ENCODE data around the gene DHX34. TPM values are rescaled to one million over a fixed set of nuclear protein-coding genes. Genes with fewer than 3 reads are reported as not detected.

Gene DHX34
- total and polyA plus RNA-seq, 9 of the 15 experiments (the other 6 are each of a cell fraction or from before 2014, with no cell fraction given): 0.36 to 42.0 (median 15.0) TPM

GRCh38 chr19:47315125-47315821, 33.8 kb upstream of the DHX34 start (continued):
- TF ChIP-seq MBD1 (CRISPR knock-in tag; IDR thresholded peaks at IDR 0.05): no peak
- peak; percentile 28; the same call in 1 of the 2 replicates for TF ChIP-seq PHF8 (IDR thresholded peaks at IDR 0.05; ENCODE audit: borderline replicate concordance, low read length)
- TF ChIP-seq EP400 (IDR thresholded peaks at IDR 0.05): peak; percentile 76
- TF ChIP-seq SIX5 (IDR thresholded peaks at IDR 0.05; ENCODE audit: borderline replicate concordance in 1 of 2, insufficient read depth in 1 of 2, low read depth in 1 of 2, low read length in 2 of 2): no peak
- no peak for TF ChIP-seq XRCC4 (IDR thresholded peaks at IDR 0.05; ENCODE audit: extremely low read depth, insufficient read depth, insufficient read length)
- TF ChIP-seq E2F4 (CRISPR knock-in tag; IDR thresholded peaks at IDR 0.05; ENCODE audit: low read depth): no peak
- no peak for TF ChIP-seq ZNF165 (CRISPR knock-in tag; IDR thresholded peaks at IDR 0.05; ENCODE audit: borderline replicate concordance)
- TF ChIP-seq ZNF184 (CRISPR knock-in tag; IDR thresholded peaks at IDR 0.05): no peak
- TF ChIP-seq PTRF (tag; IDR thresholded peaks at IDR 0.05): no peak
- peak; percentile 23 for TF ChIP-seq PRDM10 (IDR thresholded peaks at IDR 0.05; ENCODE audit: partially characterized antibody)
- TF ChIP-seq SETDB1 (IDR thresholded peaks at IDR 0.05; ENCODE audit: low read length): no peak
- TF ChIP-seq TAF7 (tag; IDR thresholded peaks at IDR 0.05): no peak
- TF ChIP-seq PTTG1 (tag; IDR thresholded peaks at IDR 0.05; ENCODE audit: low read depth): no peak
- TF ChIP-seq BRCA1 (IDR thresholded peaks at IDR 0.05): no peak
- no peak for TF ChIP-seq BRCA1 (CRISPR knock-in tag; IDR thresholded peaks at IDR 0.05)
- TF ChIP-seq ZNF347 (CRISPR knock-in tag; IDR thresholded peaks at IDR 0.05; ENCODE audit: low read depth): no peak
- no peak for TF ChIP-seq SNRNP70 (optimal IDR thresholded peaks at IDR 0.05; ENCODE audit: low read depth, low read length)
- no peak for TF ChIP-seq ARID3A (IDR thresholded peaks at IDR 0.05; ENCODE audit: borderline replicate concordance, low read depth, low read length)
- TF ChIP-seq ELK1 (CRISPR knock-in tag; IDR thresholded peaks at IDR 0.05): no peak
